ENCODE data around the gene KRTAP19-5.

GRCh38 chr21:30518876-30519275, 16.9 kb upstream of the KRTAP19-5 start:
- TF ChIP-seq, protein P1, sequence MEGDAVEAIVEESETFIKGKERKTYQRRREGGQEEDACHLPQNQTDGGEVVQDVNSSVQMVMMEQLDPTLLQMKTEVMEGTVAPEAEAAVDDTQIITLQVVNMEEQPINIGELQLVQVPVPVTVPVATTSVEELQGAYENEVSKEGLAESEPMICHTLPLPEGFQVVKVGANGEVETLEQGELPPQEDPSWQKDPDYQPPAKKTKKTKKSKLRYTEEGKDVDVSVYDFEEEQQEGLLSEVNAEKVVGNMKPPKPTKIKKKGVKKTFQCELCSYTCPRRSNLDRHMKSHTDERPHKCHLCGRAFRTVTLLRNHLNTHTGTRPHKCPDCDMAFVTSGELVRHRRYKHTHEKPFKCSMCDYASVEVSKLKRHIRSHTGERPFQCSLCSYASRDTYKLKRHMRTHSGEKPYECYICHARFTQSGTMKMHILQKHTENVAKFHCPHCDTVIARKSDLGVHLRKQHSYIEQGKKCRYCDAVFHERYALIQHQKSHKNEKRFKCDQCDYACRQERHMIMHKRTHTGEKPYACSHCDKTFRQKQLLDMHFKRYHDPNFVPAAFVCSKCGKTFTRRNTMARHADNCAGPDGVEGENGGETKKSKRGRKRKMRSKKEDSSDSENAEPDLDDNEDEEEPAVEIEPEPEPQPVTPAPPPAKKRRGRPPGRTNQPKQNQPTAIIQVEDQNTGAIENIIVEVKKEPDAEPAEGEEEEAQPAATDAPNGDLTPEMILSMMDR (IDR thresholded peaks at IDR 0.05; ENCODE audit: insufficient read depth, low read depth, low read length) = no peak
- TF ChIP-seq EZH2 (IDR thresholded peaks at IDR 0.05; ENCODE audit: insufficient read depth, low read length) = no peak
